ENCODE measurements around the gene OGFRL1.

- no peak for TF ChIP-seq CTCF (IDR thresholded peaks at IDR 0.05; ENCODE audit: low read depth, low read length)
- no peak for TF ChIP-seq EZH2phosphoT487 (IDR thresholded peaks at IDR 0.05; ENCODE audit: low read depth)
These were observed 9.3 kb upstream of the OGFRL1 start for GRCh38 chr6:71279321-71279720.
